Body of pancreas (tissue), 4 donors: Measurements from ENCODE around the gene APLP1. TPM values are rescaled to one million over a fixed set of nuclear protein-coding genes. Genes with fewer than 3 reads are reported as not detected.
"Not testable (repeated sequence)": the region's sequence is repeated elsewhere in the genome, so short reads cannot be mapped to it uniquely, and the experiment has no call there.

Experiments used
- ATAC-seq: fragments of 150-250 bp; one replicate; pipeline ENCODE4 v1.9.1; 2016
- DNase-seq, 4 donors: peaks; one replicate each; pipeline ENCODE4 v3.0.0-alpha.2; 2019
- H3K27ac ChIP-seq, 4 donors: fragments of 200-600 bp; sonication (generic); 1 replicate in 3 of 4; 2 replicates in 1 of 4; pipeline versions ENCODE4 v1.5.1 to v1.6.1; 2016 to 2019; ENCODE audit warnings: mild to moderate bottlenecking in 1 of 4, mixed read lengths in 1 of 4, moderate library complexity in 1 of 4
- H3K27me3 ChIP-seq, 2 donors: fragments of 200-600 bp; sonication (generic); one replicate each; pipeline ENCODE4 v1.6.0; 2016; ENCODE audit warnings: mild to moderate bottlenecking in 1 of 2
- H3K36me3 ChIP-seq, 2 donors: fragments of 200-600 bp; sonication (generic); replicated peaks in 1 of 2; 2 replicates each; pipeline ENCODE4 v1.5.1; 2016; ENCODE audit warnings: low read depth in 2 of 2; ENCODE audit not compliant: insufficient read depth in 1 of 2
- H3K4me1 ChIP-seq: fragments of 200-600 bp; sonication (generic); one replicate; pipeline ENCODE4 v1.6.0; 2016
- H3K4me3 ChIP-seq, 2 donors: fragments of 200-600 bp; sonication (generic); 1 replicate in 1 of 2; 2 replicates in 1 of 2; pipeline ENCODE4 v1.5.1; 2016 to 2019
- H3K9me3 ChIP-seq, 3 donors: fragments of 200-600 bp; sonication (generic); 1 replicate in 2 of 3; 2 replicates in 1 of 3; pipeline ENCODE4 v1.5.1; 2016
- POLR2A ChIP-seq, 3 donors: fragments of 450-650 bp; IDR thresholded peaks; one replicate each; pipeline ENCODE4 v1.6.1; 2016; ENCODE audit warnings: antibody characterized with exemption in 3 of 3, mild to moderate bottlenecking in 2 of 3
- WGBS, 2 donors: methylation state at CpG; one replicate each; pipeline ENCODE4 v1.1.5; 2017; 5-methylcytosine and 5-hydroxymethylcytosine counted together
- intact Hi-C: fragments of 100-400 bp; cut with DNase I; formaldehyde crosslinking; loops from one replicate; pipeline ENCODE4 v1.15.1; 2023
- total RNA-seq, 2 donors: library from RNA; depleted of rRNA; stranded (reverse); fragments of >200 nt; gene quantifications; one replicate each; pipeline ENCODE4 v1.1.0, GENCODE V29; 2016
- TF ChIP-seq, protein P1 (sequence below), 7 experiments: fragments of 450-650 bp in 4 of 7; fragments of 200-600 bp in 3 of 7; sonication (generic) in 3 of 7; IDR thresholded peaks; one replicate each; pipeline ENCODE4 v1.5.1; 2016 to 2019; ENCODE audit warnings: antibody characterized with exemption in 7 of 7

The APLP1 gene
- total RNA-seq, 2 donors from 2014 or later = 40.9 to 47.0 TPM

DNA sequence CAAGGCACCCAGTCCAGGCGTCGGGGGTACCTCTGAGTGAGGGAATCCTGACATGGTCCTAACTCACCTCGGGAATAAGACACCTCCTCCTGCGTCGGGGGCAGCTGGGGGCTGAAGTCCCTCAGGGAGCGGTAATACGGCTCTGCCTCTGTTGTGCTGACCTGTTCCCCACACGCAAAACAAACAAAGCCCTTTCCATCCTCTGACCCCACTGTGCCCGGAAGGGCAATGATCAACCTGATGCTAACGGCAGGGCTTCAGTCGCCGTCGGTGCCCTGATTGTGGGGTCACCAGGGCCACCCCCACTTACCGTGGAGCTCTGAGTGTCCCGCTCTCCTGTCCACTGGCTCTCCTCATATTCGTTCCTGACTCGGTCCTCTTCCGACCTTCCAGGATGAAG is 37.4 kb upstream of the APLP1 start:
- ATAC-seq (no peak), DNase-seq (no peak)
- no peaks in the 10 kb centered on the region for H3K36me3 ChIP-seq
- no peaks in the 10 kb centered on the region for H3K9me3 ChIP-seq
- TF ChIP-seq, protein P1, sequence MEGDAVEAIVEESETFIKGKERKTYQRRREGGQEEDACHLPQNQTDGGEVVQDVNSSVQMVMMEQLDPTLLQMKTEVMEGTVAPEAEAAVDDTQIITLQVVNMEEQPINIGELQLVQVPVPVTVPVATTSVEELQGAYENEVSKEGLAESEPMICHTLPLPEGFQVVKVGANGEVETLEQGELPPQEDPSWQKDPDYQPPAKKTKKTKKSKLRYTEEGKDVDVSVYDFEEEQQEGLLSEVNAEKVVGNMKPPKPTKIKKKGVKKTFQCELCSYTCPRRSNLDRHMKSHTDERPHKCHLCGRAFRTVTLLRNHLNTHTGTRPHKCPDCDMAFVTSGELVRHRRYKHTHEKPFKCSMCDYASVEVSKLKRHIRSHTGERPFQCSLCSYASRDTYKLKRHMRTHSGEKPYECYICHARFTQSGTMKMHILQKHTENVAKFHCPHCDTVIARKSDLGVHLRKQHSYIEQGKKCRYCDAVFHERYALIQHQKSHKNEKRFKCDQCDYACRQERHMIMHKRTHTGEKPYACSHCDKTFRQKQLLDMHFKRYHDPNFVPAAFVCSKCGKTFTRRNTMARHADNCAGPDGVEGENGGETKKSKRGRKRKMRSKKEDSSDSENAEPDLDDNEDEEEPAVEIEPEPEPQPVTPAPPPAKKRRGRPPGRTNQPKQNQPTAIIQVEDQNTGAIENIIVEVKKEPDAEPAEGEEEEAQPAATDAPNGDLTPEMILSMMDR (IDR thresholded peaks at IDR 0.05) = no peak
- no peak for TF ChIP-seq POLR2A (IDR thresholded peaks at IDR 0.05)
- no peak overlapping the region for H3K4me3 ChIP-seq
- no peaks in the 10 kb centered on the region for H3K27me3 ChIP-seq
- peaks cover 14% of the 10 kb centered on the region for H3K4me1 ChIP-seq
- intact Hi-C loops = no loop called here
- 80 to 81% methylated on average over 10 to 18 of the region's 18 CpGs for WGBS, 2 donors
- H3K27ac ChIP-seq = no peak overlapping the region

GRCh38 chr19:35832054-35832453 is 36.3 kb upstream of the APLP1 start:
- Histone ChIP-seq H3K4me3 (no peak overlapping the region), H3K27me3 (no peaks in the 10 kb centered on the region), H3K27ac (peak overlapping the region in 2 of 4 donors; percentile 12 to 32), H3K9me3 (no peaks in the 10 kb centered on the region), H3K4me1 (peaks cover 14% of the 10 kb centered on the region), H3K36me3 (no peaks in the 10 kb centered on the region)
- WGBS, 2 donors = 7 to 20% methylated on average over 3 to 4 of the region's 4 CpGs
- intact Hi-C loops = no loop called here
- DNase-seq = peak in 1 of 4 donors; percentile 60
- ATAC-seq = peak; percentile 57
- TF ChIP-seq, protein P1 (IDR thresholded peaks at IDR 0.05) = no peak
- TF ChIP-seq POLR2A (IDR thresholded peaks at IDR 0.05) = no peak

DNA sequence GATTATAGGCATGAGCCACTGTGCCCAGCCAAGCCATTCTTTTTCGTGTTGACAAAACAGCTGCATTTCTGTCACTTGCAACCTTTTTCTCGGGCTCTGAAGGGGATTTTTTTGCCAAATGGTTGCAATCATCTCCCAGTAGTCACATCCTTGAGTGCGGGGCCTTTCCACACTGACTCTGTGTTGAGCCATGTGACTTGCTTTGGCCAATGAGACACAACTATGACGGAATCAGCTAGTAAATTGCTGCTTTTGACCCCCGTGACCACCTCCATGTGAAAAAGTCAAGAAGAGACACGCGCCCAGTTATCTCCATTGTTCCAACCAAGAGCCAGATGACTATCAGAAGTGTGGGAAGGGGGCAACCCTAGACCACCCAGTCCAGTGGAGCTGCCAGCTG is 34.4 kb upstream of the APLP1 start:
- 69 to 91% methylated on average over 7 of the region's 7 CpGs for WGBS, 2 donors
- TF ChIP-seq, protein P1 (IDR thresholded peaks at IDR 0.05) = no peak
- no peak for DNase-seq
- no peak overlapping the region for H3K4me3 ChIP-seq
- intact Hi-C loops = no loop called here
- no peaks in the 10 kb centered on the region for H3K36me3 ChIP-seq
- H3K4me1 ChIP-seq = peaks cover 14% of the 10 kb centered on the region
- H3K9me3 ChIP-seq = no peaks in the 10 kb centered on the region
- H3K27ac ChIP-seq = no peak overlapping the region
- ATAC-seq = no peak
- no peaks in the 10 kb centered on the region for H3K27me3 ChIP-seq

GRCh38 chr19:35836096-35836495 is 32.3 kb upstream of the APLP1 start:
- intact Hi-C loops, H3K27ac ChIP-seq, DNase-seq, ATAC-seq, H3K4me3 ChIP-seq, H3K36me3 ChIP-seq, H3K27me3 ChIP-seq, H3K9me3 ChIP-seq: not testable (repeated sequence)
- H3K4me1 ChIP-seq = peaks cover 14% of the 10 kb centered on the region
- WGBS, 2 donors = 59 to 77% methylated on average over 11 of the region's 11 CpGs

- Histone ChIP-seq H3K9me3 (no peaks in the 10 kb centered on the region), H3K4me1 (peaks cover 21% of the 10 kb centered on the region), H3K4me3 (no peak overlapping the region), H3K36me3 (no peaks in the 10 kb centered on the region), H3K27me3 (no peaks in the 10 kb centered on the region), H3K27ac (no peak overlapping the region)
- no peak for TF ChIP-seq POLR2A (IDR thresholded peaks at IDR 0.05)
- TF ChIP-seq, protein P1 (IDR thresholded peaks at IDR 0.05) = no peak
- no peak for ATAC-seq
- intact Hi-C loops = no loop called here
- DNase-seq = no peak
- WGBS, 2 donors = 81 to 87% methylated on average over 7 to 13 of the region's 13 CpGs
These were observed 26.3 kb upstream of the APLP1 start for GRCh38 chr19:35841961-35842595.
